ENCODE measurements around the gene FAM50A.
"Not testable (repeated sequence)": the region's sequence is repeated elsewhere in the genome, so short reads cannot be mapped to it uniquely, and the experiment has no call there.

DNA sequence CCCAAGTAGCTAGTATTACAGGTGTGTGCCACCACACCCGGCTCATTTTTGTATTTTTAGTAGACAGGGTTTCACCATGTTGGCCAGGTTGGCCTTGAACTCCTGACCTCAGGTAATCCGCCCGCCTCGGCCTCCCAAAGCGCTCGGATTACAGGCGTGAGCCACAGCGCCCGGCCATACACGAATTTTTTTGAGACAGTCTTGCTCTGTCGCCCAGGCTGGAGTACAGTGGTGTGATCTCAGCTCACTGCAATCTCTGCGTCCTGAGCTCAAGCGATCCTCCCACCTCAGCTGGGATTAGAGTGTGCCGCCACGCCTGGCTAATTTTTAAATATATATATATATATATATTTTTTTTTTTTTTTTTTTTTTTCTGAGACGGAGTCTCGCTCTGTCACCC is 47.6 kb upstream of the FAM50A start:
- TF ChIP-seq, protein P1, sequence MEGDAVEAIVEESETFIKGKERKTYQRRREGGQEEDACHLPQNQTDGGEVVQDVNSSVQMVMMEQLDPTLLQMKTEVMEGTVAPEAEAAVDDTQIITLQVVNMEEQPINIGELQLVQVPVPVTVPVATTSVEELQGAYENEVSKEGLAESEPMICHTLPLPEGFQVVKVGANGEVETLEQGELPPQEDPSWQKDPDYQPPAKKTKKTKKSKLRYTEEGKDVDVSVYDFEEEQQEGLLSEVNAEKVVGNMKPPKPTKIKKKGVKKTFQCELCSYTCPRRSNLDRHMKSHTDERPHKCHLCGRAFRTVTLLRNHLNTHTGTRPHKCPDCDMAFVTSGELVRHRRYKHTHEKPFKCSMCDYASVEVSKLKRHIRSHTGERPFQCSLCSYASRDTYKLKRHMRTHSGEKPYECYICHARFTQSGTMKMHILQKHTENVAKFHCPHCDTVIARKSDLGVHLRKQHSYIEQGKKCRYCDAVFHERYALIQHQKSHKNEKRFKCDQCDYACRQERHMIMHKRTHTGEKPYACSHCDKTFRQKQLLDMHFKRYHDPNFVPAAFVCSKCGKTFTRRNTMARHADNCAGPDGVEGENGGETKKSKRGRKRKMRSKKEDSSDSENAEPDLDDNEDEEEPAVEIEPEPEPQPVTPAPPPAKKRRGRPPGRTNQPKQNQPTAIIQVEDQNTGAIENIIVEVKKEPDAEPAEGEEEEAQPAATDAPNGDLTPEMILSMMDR (IDR thresholded peaks at IDR 0.05), result not testable (repeated sequence)
- TF ChIP-seq POLR2A (IDR thresholded peaks at IDR 0.05), result not testable (repeated sequence)

Data from heart left ventricle (tissue), 13 donors.